Measurements from ENCODE around the gene AGPAT3.

GRCh38 chr21:43988016-43988415 is 123.0 kb downstream of the AGPAT3 start:
- no peak for TF ChIP-seq HDAC2 (IDR thresholded peaks at IDR 0.05)
- no peak for TF ChIP-seq CEBPB (IDR thresholded peaks at IDR 0.05)
- TF ChIP-seq CTCF (IDR thresholded peaks at IDR 0.05), result no peak
- no peak for TF ChIP-seq POLR2A (IDR thresholded peaks at IDR 0.05; ENCODE audit: low read length)
- no peak for TF ChIP-seq EP300 (IDR thresholded peaks at IDR 0.05)
- TF ChIP-seq MAX (IDR thresholded peaks at IDR 0.05), result no peak
- no peak for TF ChIP-seq PBX3 (IDR thresholded peaks at IDR 0.05)
- no peak for TF ChIP-seq ELK1 (IDR thresholded peaks at IDR 0.05; ENCODE audit: low read depth, low read length)
- no peak for TF ChIP-seq RAD21 (conservative IDR thresholded peaks at IDR 0.05 in 1 of 2, IDR thresholded peaks at IDR 0.05 in 1 of 2)
- no peak for TF ChIP-seq JUNB (IDR thresholded peaks at IDR 0.05)
- TF ChIP-seq, protein P1, sequence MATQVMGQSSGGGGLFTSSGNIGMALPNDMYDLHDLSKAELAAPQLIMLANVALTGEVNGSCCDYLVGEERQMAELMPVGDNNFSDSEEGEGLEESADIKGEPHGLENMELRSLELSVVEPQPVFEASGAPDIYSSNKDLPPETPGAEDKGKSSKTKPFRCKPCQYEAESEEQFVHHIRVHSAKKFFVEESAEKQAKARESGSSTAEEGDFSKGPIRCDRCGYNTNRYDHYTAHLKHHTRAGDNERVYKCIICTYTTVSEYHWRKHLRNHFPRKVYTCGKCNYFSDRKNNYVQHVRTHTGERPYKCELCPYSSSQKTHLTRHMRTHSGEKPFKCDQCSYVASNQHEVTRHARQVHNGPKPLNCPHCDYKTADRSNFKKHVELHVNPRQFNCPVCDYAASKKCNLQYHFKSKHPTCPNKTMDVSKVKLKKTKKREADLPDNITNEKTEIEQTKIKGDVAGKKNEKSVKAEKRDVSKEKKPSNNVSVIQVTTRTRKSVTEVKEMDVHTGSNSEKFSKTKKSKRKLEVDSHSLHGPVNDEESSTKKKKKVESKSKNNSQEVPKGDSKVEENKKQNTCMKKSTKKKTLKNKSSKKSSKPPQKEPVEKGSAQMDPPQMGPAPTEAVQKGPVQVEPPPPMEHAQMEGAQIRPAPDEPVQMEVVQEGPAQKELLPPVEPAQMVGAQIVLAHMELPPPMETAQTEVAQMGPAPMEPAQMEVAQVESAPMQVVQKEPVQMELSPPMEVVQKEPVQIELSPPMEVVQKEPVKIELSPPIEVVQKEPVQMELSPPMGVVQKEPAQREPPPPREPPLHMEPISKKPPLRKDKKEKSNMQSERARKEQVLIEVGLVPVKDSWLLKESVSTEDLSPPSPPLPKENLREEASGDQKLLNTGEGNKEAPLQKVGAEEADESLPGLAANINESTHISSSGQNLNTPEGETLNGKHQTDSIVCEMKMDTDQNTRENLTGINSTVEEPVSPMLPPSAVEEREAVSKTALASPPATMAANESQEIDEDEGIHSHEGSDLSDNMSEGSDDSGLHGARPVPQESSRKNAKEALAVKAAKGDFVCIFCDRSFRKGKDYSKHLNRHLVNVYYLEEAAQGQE (IDR thresholded peaks at IDR 0.05), result no peak
- no peak for TF ChIP-seq CHD4 (IDR thresholded peaks at IDR 0.05; ENCODE audit: borderline replicate concordance)
